GM18867 (cell line): ENCODE measurements around the gene THBD.

Source experiments
- ATAC-seq: cut with Tn5 transposase; IDR thresholded peaks from one replicate; pipeline ENCODE4 v1.9.1; 2021; ENCODE audit warnings: mild to moderate bottlenecking, moderate library complexity; ENCODE audit not compliant: unreplicated experiment

THBD gene

DNA sequence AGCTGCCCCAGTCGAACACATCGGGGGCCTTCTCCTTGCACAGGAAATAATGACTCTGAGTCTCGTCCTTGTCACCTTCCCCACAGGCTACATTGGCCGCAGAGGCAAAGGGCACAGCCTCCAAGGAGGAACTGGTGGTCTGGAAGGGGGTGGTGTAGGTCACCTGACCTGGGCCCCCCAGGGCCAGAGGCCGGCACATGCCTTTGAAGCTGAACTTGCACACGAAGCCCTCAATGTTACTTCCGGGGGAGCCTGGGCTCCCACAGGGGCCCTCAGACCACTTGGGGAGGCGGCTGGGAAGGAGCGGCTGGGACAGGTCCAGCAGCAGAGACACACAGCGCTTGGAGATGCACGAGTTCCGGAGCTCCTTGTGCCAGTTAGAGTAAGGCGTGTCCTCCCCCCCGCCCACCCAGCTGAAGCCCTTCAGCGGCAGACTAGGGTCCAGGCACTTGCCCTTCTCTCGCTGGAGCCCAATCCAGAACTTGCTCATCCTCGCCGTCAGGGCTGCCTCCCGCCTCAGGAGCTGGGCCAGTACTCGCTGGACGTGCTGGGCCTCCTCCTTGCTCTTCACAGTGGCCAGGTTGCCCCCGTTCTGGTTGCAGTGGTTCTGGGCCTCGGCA, 36.1 kb upstream of the THBD start:
- no peak for ATAC-seq

DNA sequence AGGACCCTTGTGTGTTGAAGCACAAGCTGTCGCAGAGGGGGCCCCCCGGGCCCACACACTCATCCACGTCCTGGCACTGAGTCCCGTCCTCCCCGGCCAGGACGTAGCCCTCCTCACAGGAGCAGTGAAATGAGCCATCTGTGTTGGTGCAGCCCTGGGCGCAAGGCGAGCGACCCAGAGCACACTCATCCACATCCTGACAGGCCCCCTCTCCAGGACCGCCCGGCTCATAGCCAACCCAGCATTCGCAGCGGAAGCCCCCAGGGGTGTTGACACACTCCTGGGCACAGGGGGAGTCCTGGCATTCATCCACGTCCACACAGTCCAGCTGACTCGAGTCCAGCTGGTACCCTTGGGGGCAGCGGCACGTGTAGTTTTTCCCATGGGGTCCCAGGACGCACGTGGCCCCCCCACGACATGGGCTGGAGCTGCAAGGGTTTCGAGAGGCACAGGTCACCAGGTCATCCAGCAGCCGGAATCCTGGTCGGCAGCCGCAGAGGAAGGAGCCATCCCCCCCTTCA, 35.4 kb upstream of the THBD start:
- ATAC-seq: no peak

DNA sequence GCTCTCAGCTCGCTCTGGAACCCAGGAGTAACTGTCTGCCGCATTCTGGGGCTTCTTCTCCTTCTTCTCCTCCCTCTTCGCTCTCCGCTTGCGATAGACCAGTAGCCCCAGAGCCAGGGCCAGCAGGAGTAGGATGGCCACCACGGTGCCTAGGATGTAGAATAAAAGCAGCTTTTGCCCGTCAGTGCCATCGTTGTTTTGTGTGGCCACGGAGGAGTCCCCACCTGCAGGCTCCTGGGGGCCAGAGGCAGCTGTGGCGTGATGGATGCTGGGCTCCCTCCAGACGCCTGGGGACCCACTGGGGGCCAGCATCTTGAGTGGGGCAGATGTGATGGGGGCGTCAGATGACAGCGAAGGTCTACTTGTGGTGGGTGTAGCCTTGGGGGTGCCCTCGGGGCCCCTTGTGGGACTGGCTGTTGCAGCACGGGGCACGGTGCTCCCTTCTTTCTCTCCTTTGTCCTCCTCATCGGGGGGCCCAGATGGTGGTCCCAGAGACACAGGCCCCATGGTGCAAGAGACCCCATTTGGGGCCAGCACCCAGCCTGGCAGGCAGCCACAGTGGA, 34.9 kb upstream of the THBD start:
- ATAC-seq: no peak

DNA sequence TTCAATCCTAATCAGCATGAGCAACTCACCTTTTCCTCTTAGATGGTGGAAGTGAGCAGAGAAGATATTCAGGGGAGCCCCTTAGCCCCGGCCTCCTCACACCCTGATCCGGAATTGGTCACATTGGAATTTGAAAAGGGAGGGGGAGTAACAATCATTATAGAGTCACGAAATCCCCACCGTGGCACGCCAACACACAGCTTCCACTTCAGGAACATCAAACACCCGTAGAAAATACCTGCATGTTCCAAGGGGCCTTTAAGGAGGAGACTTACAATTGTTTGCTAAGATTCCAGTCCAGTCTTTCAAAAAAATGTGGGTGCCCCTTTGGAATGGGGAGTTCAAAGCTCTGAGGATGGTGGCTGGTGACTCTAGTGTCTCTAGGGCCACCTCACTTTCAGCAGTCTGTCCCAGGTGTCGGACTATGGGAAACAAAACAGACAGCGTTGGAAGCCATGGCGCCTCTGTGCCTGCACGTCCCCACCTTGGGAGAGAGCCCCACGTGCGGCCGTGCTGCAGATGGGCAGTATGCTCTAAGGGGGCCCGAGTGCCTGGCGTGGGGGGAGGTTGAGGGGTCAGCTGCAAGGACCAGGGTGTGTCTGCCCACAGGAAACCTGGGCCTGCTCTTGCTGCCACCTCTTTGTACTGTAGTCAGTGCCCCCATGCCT, 34.2 kb upstream of the THBD start:
- ATAC-seq: no peak

DNA sequence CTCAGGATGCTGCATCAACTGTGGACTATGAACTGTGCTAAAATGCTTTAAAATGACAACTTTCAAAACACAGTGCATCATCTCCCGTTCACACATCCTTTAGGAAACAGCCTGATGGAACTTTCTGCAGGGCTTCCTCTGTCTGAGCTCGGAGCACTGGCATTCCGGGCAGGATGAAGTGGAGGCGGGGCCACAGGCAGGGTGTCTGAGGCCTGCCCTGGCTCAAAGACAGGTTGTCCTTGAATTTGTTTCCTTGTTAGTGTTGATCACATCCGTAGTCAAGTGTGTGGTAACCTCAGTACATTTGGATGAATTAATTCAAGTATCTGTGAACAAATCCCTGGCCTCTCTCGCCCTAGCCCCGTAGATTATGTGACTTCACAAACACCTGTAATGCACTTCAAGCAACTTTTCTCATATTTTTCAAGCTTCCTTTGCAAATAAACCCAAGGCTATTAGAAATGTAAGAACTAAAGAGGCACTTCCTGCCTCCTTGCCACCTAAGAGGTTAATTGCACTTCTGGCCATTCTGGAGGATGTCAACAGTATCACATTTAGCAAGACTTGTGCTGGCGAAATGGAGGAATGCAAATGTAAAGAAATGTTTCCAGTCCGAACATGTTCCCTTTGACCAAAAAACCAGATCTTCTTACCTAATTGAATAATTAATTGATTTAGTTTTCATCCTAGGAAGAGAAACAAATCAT, 33.5 kb upstream of the THBD start:
- ATAC-seq: no peak

DNA sequence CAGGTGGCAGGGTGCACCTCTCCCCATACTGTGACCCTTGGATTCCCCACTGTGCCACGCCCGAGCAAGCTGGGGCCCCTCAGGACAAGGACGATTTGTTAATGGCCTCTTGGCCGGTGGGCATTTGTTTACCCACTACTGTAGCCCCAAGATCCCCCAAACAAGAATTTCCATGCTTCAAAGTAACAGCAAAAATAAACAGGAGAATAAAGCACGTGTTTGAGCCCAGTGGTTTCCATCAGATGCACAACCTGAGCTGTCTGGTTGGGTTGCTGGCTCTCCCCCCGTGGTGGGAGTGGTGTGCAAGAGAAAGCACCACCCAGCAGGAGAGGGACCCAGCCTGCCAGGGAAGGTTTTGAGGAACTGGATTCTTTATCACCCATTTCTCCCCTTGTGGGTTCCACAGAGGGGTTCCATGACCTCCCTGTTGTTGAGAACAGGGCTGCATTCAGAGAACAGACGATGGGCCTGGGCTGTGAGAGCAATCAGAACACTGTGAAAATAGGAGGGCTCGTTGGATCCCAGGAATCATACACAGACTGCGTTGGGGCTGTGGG, 31.9 kb upstream of the THBD start:
- no peak for ATAC-seq

DNA sequence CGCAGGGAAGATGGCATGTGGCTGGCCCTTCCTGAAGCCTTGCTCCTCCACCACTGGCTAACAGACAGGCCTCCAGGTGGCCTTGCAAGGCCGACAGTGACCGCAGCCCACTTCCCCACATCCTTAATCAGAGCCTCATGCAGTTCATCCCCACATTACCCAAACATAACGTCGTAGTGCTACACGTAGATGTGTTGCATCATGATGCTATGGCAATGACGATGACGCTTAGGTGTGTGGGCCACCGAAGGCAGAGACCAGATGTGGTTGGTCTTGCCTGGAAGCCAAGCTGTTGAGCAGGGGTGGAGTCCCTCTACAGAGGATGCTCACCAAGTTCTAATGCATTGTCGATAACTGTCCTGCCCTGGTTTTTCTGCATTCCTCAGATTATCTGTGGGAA, 31.0 kb upstream of the THBD start:
- no peak for ATAC-seq

DNA sequence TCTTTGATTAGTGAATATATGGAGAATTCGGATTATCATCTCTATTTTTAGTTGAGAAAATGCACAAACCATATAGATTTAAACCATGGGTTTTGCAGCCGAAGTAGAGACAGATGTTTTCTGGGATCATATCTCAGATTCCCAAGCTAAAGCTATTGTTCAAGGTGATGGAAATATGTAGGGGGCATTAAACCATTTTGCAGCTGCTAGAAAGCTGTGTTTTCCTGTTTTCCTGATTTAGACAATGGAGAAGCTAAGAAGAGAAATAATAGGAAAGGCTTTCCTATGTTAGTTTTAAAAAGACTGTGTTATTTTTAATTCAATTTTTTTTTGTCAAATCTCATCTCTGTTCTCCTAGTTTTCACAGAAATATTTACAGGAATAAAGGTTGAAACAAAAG, 30.5 kb upstream of the THBD start:
- ATAC-seq: no peak

DNA sequence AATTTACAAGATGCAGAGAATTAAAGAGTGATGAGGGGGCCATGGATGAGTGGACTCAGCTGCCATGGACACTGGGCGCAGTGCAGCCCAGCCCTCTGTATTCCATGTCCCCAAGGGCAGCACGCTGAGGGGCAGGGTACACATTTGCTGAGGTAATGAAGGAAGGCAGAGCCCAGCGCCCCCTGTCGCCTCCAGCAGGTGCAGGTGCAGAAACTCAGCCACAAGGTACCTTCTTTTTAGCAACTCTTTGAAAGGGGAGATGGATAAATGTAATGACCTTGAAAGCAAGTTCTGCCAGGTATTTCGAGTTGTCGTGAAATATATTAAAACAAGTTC, 29.5 kb upstream of the THBD start:
- no peak for ATAC-seq

DNA sequence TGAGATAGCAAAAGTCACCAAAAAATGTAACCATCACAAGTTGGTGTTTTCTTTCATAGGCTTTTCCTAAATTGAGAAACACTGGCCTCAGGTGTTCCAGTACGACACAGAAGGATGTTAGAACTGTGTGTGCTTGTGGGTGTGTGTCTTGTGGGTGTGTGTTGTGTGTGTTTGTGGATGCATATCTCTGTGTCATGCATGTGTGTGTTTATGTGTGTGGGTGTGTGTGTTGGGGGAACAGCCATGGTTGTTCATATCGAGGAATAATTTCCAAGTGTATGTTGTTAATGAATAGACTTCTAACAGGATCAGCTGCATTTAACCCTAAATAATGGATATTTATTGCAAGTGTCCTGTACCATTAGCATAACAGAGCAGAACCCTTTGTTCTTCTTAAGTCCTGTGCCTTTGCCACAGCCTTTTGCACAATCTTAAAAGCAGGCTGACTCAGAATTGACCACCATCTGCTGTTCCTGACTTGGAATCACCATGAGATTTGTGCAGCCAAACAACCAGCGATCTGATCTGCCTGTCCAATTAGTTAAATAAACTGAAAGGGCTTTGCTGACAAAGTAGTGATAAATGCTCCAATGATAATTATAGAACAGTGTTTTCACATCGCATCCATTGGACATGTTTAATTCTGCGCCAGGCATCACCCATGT, 29.0 kb upstream of the THBD start:
- no peak for ATAC-seq

DNA sequence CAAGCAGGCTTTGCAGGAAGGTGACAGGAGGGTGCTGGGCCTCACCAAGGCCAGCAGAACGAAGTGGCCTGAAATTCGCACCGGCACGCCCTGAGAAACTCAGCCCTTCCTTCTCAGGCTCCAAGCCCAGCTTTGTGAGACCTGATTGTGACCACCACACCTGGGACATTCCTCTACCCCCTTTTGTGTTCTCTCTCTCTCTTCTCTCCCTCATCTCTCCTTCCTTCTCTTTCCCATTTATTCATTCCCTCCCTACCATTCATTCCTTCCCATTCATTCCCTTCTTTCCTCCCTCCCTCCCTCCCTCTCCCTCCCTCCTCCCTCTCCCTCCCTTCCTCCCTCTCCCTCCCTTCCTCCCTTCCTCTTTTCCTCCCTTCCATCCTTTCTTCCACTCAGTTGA, 27.8 kb upstream of the THBD start:
- no peak for ATAC-seq

DNA sequence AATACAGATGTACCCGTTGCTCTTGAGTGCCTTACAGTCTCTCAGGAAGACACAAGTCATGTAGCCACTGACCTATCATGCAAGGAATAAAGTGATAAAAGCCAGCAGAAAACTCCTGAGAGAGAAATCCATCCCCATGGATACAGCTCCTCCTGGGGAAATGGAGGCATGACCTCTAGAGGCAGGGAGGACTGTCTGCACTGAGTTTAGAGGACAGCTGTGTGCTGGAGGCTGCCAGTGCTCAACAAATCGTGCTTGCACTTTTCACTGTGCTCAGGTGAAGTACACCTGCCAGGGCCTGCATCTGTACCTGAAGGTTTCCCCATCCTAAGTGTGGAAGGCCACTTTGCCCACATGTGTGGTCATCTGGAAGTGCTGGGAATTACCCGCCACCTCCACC, 24.6 kb upstream of the THBD start:
- no peak for ATAC-seq

DNA sequence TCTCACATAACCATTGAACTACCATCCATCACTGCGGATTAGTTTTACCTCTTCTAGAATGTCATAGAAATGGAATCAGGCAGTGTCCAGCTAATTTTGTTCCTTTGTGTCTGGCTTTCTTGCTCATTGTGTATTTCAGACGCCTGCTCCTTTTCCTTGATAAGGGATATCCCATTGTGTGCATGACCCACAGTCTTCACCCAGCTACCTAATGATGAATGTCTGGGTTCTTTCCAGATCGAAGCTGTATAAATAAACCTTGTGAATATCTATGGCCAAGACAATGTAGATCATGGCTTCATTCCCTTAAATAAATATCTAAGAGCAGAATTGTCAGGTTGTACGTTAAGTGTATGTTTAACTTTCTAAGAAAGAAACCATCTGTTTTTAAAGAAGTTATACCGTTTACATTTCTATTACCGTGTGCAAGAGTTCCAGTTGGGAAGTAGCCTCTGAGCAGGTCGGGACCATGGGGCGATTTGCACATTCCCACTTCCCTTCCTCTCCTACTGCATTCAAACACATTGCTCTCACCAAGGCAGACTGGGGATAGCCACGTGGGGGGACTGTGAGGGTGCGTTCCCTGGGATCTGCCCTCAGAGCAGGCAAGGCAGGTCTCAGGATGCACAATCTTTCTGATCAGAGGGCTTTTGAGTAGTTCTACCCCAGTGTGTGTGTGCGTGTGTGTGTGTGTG, 23.6 kb upstream of the THBD start:
- ATAC-seq: no peak

DNA sequence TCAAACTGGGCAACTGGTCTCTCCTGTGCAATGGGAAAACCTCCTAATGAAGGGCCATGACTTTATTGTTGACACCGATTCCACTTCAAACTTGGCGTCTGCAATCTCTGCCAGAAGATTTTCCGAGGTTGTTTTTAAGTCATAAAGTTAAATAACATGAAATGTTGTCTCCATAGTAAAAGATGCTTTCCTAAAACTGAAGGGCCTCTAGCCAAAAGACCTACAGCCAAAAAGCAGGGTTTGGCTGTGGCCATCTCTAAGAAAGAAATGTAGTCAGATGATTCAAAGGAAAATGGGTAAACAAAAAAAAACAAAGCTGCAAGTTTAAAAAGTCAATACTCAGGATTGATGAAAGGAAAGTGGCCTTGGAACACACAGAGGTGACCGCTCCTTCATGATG, 22.5 kb upstream of the THBD start:
- no peak for ATAC-seq

DNA sequence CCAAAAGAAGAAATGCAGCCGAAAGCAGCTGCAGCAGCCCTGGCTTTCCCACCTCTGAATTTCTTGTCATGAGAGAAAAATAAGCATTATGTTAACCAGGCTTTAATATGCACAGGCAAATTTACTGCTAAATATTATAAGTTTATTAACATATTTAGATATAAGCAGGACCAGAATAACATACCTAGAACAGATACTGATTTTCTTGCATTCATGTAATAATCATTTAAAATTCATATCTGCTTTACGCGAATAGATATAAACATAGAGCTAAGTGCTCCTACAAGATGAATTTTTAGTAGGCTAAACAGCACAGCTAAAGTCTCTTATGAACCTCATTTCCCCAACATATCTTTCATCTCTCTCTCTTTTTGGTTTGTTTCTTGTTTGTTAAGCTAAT, 21.9 kb upstream of the THBD start:
- no peak for ATAC-seq

DNA sequence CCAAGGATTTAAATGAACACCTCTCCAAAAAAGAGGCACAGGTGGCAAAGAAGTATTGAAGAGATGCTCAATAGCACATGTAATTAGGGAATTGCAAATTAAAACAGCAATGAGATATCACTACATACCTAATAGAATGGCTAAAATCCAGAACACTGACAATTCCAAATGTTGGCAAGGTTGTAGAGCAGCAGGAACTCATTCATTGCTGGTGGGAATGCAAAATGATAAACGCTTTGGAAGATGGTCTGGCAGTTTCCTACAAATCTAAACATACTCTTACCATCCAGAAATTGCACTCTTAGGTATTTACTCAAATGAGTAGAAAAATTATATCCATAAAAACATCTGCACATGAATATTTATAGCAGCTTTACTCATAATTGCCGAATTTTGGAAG, 19.6 kb upstream of the THBD start:
- ATAC-seq: no peak

DNA sequence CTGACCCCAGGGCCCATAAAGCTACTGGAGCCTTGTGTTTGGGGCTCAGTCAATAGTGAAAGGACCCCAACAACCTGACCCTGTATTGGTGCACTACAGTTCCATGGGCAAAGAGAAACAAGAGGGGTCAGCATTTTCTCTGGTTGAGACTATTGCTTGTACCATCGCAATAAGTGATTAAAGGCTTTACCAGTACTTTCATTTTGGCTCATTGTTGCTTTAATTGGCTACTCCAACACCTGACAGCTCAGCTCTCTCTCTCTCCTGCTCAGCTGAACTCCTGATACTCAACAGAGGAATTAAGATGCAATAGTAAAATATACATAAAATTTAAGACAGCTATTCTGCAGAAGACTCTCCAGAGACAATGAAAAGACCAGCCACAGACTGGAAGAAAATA, 18.8 kb upstream of the THBD start:
- ATAC-seq: no peak

DNA sequence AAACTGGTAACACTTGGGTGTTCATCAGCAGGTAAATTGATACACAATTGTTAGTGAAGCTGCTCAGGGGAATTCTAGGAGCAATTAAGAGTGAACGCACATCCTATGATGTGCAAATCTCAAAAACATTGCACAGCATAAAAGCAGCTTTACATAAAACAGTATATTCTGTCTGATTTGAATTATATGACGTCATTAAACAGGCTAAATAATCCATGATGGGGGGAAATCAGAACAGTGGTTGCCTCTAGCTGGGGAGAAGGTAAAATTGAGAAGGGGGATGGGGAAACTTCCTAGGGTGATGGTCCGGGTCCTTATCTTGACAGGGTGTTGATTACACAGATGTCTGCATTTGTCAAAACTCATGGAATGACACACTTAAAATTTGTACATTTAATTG, 17.3 kb upstream of the THBD start:
- ATAC-seq: no peak

DNA sequence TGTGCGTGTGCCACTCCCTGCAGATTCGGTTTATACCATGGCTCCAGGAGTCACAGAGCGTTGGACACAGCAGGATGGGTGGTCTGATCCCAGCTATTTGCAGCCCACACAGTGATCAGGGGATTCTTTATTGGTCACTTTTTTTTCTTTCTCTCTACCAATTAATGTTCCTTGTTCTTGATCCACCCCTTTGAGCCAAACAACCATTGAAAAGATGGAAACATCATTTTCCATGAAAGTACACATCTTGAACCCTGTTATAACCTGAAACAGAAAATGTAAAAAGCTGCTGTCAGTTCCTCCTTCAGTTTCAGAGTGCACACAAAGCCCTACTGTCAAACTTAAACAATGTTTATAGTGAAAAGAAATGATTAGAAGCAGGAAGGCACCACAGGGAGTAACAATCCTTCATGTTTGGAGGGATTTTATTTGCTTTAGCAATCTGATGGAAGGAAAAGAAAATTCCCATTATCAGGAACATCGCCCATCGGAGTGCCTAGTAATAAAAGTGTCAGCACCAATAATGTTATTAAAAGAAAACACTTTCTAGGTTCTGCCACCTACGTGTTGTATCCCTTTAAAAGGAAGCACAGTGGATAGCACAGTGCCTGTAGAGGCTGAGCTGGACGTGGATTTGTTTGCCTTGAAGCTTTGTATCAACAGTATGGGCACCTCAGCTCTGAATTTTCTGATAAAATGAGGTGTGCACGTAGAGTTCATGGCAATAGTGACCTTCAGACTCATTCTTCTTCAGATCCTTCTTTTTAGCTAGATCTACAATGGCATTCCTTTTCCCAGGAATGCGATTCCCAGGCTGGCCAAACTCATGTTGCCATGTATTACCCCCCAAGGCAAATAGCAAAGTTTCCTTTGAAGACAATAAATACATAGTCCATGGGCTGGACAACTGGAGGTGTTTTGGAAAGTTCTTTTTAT, 16.1 kb upstream of the THBD start:
- ATAC-seq: no peak

DNA sequence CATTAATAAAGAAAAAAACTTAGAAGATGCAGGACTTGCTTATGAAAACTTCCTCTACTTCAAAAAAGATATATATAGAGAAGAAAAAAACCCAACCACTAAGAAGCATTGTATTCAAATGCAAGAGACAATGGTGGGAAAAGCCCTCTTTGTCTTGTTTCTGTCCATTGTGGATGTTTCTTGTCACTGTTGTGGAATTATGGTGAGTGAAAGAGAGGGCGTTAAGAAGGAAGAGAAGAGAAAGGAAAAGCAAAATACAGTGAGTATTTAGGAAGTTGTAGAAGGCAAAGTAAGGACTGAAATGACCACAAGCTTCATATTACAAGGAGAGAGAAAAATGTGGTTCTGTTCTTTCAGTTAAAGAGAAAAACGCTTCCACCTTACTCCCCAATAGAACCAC, 14.1 kb upstream of the THBD start:
- no peak for ATAC-seq
